Stimulated activated CD8-positive, alpha-beta memory T cell treated with anti-CD3 and anti-CD28 coated beads, Interleukin-12 subunit alpha, Interleukin-12 subunit beta, amount 100 ng/mL, for 24 hours (primary cell): ENCODE results near the gene LCOR.

Experiments used
- DNase-seq: peaks from one replicate; pipeline ENCODE4 v3.0.0-alpha.2; 2020; ENCODE audit errors: extremely low read depth

Gene LCOR

DNA sequence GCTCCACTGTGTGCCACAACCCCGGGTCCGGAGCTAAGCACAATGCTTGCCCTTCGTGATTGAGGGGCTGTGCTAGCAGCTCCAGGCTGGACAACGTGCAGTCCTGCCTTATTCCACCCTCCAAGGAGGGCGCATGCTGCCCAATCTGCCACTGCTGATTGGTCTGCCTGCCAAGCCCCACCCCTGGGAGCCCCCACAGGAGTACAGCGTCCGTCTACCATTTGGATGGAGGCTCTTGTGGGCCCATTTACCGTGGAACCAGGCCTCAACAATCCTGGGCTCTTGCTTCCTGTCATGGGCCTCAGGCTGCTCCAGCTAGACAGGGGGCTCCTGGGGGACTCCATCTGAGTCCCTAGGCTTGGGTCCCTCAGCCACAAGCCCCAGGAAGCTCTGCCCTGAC is 180.4 kb downstream of the LCOR start:
- DNase-seq: no peak

DNA sequence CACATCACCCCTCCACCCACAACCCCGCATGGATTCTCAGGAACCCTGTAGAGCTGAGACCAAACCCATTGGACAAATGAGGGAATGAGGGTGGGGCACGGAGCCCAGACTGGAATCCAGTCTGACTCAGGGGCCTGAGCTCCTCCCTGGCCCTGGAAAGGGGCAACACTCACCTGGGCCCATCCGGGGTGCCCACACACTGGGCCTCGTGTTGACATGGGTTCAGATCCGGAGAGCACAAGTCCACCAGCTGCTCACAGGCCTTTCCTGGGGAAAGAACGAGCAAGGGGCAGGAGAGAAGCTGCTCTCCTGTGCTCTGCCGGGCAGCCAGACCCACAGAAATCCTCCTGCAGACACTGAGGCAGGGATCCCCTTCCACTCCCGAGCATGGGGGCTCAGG is 181.5 kb downstream of the LCOR start:
- no peak for DNase-seq

DNA sequence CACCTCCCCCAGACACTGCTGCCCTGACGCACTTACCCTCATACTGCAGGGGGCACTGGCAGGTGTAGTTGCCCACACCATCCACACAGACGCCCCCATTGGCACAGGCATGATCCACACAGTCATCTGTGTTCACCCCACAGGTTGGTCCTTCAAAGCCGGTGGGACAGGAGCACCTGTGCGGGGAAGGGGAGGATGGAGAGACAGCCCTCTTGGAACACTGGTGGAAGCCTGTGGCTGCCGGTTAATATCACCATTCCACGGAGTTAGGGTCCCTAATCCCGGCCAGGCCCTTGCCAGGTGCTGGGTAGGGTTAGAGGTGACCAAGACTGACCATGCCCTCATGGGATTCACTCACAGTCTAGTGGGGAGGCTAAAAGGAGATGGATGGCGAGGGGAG is 181.9 kb downstream of the LCOR start:
- no peak for DNase-seq

DNA sequence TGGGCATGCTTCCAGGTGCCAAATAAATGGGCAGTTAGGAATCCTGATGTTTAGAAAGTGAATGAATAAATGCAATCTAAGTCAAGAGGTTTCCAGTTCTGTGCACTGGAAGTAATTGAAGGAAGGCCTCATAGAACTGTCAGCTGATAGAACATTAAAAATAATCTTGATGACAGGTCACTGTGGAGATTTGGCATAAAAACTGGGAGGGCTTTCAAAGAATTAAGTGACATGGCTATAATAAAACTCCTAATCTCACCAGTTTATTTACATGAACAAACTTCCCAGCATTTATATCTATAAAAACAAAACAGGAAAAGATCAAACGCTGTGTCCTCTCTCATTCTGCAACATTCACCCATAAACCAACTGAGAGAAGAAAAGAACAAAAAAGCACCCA is 183.1 kb downstream of the LCOR start:
- no peak for DNase-seq

DNA sequence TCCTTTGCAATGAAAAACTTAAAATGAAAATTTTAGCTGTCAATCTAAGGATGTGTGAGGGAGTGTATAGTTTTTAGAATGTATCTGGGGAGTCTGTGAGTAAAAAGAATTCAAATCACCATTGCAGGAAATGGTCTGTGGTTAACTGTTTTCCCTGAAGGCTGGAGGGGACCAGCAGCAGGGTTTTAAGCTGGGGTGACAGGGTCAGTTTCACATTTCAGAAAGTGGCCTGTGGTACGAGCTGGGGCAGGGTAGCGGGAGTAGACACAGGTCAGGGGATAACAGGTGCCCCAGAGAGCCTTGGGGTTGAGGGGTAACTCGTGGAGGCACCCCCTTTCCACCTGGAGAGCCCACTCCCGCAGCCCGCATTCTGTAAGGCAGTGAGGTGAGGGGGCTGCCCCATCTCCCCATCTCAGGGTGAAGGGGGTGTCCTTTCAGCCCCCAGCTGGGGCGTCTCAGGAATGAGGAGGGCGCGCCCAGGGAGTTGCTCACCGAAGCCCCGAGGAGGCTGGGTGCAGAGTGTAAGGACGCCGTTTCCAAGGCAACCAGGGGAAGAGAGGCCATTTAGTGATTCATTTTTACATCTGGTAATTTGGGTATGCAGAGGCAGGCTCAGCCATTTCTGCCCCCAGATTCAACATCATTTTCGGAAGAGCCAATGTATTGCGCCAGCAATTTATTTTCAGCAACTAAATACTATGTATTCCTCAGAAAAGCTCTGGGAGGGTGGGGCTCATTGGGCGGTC is 184.8 kb downstream of the LCOR start:
- DNase-seq: no peak

DNA sequence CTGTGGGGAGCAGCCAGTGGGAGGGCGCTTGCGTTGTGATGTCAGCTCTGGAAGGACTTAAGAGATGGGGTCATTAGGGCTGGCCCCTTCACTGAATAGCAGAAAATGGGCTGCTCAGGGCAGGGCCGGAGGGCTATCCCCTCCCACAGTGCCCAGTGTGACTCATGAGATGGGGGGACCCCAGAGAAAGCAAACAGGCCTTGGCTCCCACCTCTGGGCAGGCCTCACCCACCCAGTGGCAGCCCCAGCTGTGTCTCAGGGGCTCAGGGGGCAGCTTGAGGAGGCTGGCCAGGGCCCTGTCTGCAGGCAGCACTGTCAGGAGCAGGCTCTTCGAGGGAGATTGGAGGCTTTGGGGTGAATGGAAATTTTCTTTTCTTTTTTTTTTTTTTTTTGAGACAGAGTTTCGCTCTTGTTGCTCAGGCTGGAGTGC is 185.4 kb downstream of the LCOR start:
- no peak for DNase-seq

DNA sequence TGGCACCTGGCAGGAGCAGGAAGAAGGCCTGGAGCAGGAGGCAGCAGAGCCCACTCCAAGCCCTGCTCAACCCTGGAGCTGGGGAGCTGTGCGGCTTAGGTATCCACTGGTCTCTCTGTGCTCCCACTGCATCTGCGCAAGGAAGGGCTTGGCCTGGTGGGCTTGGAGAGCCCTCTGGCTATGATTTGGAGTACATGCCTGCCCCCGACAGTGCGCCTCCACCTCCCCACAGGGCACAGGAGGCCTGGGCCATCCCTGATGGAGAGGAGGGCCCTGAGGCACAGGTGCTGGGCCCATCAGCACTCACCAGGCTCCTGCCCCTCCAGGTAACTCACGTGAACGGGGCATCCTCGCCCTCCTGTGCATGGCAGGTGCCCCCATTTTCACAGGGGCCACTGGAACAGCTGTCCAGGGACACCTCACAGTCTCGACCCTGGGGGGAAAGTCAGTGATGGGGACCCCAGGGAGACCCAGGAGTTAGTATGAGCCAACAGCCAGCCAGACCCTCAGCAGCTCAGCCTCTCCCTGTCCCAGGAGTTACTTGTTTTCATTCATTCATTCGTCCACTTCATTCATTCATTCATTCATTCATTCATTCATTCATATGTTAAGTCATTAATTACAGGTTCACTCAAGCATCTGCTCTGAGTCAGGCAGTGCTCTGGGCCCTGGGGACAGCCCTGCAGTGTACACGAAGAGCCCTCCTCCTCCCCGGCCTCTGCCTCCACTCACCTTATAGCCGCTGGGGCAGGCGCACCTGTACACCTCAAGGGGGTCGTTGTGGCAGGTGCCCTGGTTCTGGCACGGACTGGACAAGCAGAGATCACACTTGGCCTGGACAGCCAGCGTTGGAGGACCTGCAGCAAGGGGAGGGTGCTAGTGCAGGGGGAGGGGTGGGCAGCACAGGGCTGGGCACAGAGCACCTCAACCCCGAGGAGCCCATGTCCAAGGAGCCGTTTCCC is 186.4 kb downstream of the LCOR start:
- DNase-seq: no peak

DNA sequence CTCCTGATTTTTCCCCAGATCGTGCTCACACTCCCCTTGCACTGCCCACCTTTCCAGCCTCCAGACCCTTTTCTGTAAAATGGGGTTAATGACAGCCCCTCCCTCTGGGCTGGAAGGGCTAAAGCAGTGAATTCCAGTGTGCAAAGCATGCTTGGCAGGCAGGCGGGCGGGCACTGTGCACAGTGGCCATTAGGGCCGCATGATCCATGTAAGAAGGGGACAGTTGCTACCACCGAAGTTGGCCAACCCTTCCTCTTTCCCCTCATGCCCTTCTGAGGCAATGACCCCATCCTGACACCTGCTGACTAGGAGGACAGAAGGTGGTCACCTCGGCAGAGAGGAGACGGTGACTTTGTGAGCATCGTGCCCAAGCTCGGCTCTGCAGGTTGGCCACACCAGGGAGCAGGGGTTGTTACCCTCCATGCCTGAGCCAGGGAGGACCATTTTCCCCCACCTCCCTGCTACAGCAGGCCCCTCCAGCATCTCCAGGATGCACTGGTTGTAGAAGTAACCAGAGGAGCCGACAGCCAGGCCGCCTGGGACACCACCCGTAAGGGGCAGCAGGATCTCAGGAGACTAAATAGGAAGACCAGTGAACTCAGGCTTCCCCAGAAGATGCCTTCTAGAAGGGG is 187.2 kb downstream of the LCOR start:
- no peak for DNase-seq

DNA sequence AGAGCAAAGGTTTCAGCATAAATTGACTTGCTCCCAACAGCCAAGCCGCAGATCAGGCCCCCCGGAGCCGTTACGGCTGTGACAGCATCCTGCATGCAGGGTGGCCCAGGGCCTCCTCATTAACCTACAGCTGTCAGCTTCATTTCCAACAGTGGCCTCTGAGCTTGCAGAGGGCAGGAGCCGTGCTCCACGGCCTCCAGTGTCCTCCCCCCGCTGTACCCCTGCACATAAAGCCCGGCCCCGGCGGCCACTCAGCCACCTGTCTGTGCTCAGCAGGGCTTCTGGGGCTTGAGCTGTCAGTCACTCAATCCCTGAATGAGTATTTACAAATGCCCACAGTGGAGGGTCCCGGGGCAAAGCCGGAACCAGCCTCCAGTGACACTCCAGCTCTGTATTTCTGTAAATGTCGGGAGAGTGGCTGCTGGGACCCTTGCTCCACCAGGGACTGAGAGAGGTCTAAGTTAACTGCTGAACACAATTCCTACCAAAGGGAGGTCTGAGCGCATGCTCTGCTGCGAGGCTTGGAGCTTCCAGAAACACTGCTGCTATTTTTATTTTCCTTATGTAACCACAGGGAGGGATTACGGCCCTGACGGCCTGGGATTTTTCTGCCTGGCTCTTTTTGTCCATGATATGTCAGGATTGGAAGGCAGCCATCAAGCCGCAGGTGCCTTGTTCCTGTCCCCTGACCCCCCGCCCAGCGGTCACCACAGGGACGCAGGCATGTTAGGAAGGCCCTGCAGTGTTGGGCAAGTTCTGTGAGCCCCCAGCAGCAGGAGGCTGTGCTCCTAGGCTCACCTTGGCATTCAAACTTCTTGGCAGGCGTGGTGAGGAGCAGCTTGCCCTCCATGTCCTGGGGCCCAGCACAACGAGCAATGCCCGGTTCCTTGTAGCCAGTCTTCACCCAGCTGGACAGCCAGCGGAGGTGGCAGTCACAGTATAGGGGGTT is 188.6 kb downstream of the LCOR start:
- no peak for DNase-seq

DNA sequence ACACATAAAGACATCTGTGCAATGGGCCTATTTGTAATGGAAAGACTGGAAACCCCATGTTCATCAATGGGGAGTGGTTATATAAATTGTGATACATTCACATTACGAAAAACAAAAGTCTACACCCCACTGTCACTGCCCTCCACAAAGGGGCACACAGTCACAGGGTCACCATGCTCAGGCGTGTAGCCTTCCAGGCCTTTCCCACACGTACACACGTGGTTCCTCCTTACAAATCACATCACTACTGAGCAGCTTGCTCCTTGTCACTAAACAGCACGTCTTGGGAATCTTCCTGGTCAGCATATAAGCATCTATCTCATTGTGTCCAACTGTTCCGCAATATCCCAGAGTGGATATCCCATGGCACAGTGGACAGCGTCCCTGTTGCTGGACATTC is 190.5 kb downstream of the LCOR start:
- DNase-seq: no peak

DNA sequence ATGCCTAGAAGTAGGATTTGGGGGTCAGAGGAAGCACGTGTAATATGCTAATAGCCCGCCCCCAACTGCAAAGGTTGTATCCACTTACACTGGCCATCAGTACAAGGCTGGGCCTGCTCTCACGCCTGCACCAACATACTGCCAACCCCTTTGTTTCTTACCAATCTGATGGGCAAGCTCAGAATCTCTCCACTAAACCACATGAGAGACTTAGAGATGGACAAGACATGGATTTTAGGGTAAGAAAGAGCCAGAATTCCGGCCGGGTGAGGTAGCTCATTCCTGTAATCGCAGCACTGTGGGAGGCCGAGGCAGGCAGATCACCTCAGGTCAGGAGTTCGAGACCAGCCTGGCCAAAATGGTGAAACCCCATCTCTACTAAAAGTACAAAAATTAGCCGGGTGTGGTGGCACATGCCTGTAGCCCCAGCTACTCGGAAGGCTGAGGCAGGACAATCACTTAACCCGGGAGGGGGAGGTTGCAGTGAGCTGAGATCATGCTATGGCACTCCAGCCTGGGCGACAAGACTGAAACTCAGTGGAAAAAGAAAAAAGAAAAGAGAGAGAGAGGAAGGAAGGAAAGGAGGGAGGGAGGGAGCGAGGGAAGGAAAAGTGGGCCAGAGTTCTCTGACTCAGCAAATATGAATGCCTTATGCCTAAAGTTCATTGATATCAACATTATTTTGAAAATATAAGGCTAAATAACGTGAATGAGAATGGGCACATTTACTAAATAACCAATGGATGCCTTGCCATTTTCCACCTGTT is 191.5 kb downstream of the LCOR start:
- no peak for DNase-seq

DNA sequence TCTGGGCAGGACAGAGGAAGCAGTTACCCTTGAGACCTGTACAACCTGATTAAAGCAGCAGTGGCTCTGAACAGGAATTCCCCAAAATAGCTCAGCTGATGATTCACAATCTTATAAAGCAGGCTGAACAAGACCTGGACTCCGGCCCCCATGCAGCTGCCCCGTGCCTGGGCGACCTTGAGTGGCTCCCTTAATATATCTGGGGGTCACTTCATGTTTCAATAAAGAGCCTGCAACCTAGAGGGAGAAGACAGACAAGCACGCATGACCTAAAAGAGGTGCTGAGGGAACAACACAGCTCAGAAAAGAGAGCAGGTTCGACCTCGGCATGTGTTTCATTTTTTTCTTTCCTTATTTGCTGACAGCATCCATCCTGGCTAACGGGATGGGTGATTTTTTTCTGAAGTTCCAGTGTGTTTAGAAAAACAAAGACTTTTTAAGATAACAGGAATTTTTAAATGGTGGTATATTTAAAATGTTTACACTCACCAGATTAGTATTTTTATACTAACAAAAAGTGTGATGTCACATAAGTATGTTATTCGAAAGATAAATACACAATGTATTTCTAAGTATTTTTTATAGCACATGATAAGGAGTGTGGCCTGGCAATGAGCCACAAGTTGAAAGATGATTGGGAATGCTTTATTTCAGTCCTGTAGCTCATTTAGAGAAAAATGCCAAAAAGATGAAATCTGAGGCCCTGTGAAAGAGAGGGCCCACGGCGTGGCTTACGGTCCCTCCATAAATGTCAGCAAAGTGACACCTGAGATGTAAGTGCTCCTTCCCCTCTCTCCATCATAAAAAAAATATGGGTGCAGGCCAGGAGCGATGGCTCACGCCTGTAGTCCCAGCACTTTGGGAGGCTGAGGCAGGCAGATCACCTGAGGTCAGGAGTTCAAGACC is 192.3 kb downstream of the LCOR start:
- no peak for DNase-seq

DNA sequence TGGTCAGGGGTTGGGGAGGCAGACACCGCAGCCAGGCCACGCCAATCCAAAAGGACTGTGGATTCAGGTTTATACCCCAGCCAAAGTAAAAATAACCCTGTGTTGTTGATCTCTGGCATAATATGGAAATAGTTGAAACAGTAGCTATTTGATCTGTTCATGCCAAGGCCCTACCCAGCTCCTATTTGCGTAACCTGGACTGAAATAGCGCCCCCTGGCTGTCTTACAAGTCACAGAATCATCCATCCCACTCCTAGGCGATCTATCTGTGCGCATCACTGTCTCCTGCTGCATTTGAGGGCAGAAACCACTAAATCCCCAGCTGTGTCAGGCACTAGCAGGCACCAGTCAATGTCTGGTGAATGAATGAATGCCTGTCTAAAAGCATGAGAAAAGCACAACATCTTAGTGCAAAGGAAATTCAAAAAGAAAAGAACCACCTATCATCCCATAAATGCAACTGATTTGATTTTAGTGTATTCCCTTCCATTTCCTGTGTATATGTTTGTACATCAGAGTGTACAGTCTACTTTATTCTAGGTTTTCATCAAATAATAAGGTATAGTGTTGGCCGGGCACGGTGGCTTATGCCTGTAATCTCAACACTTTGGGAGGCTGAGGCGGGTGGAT is 193.6 kb downstream of the LCOR start:
- DNase-seq: peak; percentile 16

DNA sequence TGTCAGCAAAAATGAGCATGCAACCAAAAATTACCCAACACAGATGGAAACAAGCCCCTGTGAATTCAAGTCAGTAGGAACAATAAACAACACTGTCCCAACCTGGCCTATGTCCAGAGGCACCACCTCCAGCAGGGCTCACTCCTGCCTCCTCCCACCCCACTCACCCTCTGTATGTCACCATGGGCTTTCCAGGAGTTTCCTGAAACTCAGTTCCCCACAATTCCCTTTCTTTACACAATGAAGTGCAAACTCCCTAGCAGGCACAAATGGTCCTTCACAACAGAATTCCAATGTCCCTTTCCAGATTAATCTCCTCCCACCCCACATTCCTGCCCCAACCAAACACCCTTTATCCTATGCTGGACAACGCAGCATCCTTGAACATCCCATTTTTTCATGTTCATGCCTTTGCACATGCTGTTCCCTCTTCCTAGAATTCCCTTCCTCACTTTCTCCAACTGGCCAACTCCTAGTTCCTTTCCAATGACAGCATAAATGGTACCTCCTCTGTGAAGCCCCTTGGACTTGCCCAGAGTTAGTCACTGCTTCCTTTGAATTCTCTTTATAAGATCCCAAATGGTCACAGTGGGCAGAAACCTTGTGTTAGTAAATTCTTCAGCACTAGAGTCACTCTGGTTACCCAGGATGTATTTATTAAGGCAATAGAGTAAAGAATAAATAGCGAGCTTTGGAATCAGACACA is 196.2 kb downstream of the LCOR start:
- DNase-seq: no peak

DNA sequence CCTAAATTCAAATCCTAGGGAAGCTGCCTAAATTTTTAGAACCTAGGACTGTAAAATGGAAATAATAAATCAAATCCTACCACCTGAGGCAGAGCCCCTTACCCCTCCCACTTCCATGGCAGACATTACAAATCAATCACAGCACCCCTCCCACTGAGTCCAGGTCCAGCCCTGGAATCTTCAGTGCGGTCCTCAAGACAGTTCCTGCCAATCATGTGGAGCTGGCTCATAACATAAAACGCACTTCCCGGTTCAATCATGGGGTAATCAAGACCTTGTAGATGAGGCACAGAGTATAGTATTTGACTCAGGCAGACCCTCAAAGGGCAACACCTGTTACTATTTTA is 196.7 kb downstream of the LCOR start:
- DNase-seq: no peak

DNA sequence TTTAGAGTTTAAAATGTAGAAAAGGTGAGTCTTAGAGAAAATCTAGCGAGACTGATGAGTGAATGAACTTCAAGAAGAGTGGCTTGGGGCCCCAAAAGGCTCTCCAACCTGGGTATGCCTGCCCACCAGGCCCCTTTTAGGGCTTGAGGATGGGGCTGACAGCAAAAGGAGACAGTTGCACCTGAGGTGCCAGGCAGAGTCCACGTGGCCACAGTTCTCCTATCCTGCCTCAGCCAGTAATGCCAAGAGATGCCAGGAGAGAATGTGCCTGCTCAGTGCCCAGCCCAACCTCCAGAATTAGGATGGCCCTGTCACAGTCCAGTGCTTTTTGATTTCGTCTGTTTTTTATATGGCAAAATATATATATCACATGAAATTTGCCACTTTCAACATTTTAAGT is 197.2 kb downstream of the LCOR start:
- no peak for DNase-seq

DNA sequence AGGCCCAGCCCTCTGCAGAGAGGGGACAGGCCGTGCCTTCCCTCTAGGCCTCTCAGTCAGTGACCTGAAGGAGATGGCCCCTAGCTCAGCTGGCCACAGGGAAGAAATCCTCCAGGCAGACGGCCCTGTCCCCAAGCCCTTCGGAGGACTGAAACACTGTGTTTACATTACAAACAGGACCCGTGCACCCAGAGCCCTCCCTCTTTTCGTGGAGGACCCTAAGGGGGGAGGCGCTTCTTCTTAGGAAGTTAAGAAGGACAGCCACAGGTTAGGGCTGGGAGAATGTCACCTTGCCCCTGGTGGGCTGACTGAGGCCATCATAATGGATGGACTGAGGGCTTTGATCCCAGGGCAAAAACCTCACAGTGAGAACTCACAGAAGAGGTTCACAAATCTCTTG is 198.8 kb downstream of the LCOR start:
- DNase-seq: no peak

DNA sequence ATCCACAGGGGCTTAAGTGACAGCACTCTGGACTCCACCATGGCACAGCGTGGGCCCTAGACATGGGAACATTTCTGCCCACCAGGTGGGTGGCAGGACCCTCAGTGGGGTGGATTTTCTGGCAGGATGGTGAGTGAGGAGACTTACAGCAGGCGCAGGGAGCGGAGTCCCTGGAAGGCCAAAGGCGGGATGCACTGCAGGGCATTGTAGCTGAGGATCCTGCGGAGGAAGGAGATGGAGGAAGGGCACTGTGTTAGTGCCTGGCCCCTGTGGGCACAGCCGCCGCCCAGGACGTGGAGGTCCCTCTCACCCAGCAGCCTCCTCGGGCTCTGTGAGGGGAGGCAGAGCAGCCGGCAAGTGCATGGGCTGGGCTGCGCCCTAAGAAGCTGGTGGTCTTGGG is 199.4 kb downstream of the LCOR start:
- no peak for DNase-seq

DNA sequence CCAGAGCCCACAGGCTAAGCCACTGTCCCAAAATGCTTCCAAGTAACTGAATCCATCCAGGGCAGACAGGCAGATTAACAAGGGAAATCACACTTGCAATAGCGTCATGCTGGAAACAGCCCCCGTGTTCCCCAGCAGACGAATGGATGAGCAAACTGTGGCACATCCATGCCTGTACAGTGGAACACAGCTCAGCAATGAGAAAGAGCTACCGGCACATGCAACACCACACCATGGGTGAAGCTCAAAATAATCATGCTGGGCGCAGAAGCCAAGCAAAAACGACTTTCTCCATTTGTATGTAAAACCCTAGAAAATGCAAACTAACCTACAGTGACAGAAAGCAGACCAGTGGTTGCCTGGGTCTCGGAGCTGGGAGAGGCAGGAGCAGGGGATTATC is 200.5 kb downstream of the LCOR start:
- DNase-seq: no peak
